PFSK-1 (cell line): ENCODE measurements around the gene TCF7L1.

Source experiments
- FOXP2 ChIP-seq: optimal IDR thresholded peaks from 2 replicates; pipeline ENCODE3; 2011; ENCODE audit warnings: borderline replicate concordance, control low read depth, inconsistent platforms; ENCODE audit not compliant: insufficient read depth; ENCODE audit errors: extremely low read length, extremely low read depth
- POLR2AphosphoS5 ChIP-seq: IDR thresholded peaks from 2 replicates; pipeline ENCODE4 v1.6.1; 2012; ENCODE audit warnings: low read depth, mild to moderate bottlenecking, control low read depth, low read length, moderate library complexity
- REST ChIP-seq, 2 experiments: IDR thresholded peaks; 2 replicates each; pipeline versions ENCODE4 v1.6.1 to v1.8.0; 2011 to 2012; ENCODE audit warnings: low read depth in 2 of 2, low read length in 2 of 2, control low read depth in 1 of 2, inconsistent platforms in 1 of 2, mild to moderate bottlenecking in 1 of 2, moderate library complexity in 1 of 2; ENCODE audit not compliant: insufficient read depth in 1 of 2
- SIN3A ChIP-seq: IDR thresholded peaks from 2 replicates; pipeline ENCODE4 v1.6.1; 2012; ENCODE audit warnings: mild to moderate bottlenecking, low read length, moderate library complexity, borderline replicate concordance; ENCODE audit not compliant: insufficient read depth
- TAF1 ChIP-seq: IDR thresholded peaks from 2 replicates; pipeline ENCODE4 v1.6.1; 2012; ENCODE audit warnings: low read length, control low read depth, borderline replicate concordance; ENCODE audit not compliant: insufficient read depth

TCF7L1 gene

GRCh38 chr2:85148190-85148589, 15.0 kb downstream of the TCF7L1 start:
- no peak for TF ChIP-seq REST (IDR thresholded peaks at IDR 0.05; ENCODE audit: insufficient read depth in 1 of 2, low read depth in 2 of 2, low read length in 2 of 2)
- TF ChIP-seq TAF1: no peak
- no peak for TF ChIP-seq POLR2AphosphoS5
- TF ChIP-seq SIN3A: no peak
- no peak for TF ChIP-seq FOXP2

GRCh38 chr2:85151026-85151425, 17.8 kb downstream of the TCF7L1 start:
- TF ChIP-seq POLR2AphosphoS5: no peak
- no peak for TF ChIP-seq SIN3A
- TF ChIP-seq REST (IDR thresholded peaks at IDR 0.05; ENCODE audit: insufficient read depth in 1 of 2, low read depth in 2 of 2, low read length in 2 of 2): no peak
- no peak for TF ChIP-seq TAF1
- no peak for TF ChIP-seq FOXP2

GRCh38 chr2:85152895-85153294, 19.7 kb downstream of the TCF7L1 start:
- TF ChIP-seq POLR2AphosphoS5 (no peak), REST (IDR thresholded peaks at IDR 0.05; ENCODE audit: insufficient read depth in 1 of 2, low read depth in 2 of 2, low read length in 2 of 2) (no peak)

DNA sequence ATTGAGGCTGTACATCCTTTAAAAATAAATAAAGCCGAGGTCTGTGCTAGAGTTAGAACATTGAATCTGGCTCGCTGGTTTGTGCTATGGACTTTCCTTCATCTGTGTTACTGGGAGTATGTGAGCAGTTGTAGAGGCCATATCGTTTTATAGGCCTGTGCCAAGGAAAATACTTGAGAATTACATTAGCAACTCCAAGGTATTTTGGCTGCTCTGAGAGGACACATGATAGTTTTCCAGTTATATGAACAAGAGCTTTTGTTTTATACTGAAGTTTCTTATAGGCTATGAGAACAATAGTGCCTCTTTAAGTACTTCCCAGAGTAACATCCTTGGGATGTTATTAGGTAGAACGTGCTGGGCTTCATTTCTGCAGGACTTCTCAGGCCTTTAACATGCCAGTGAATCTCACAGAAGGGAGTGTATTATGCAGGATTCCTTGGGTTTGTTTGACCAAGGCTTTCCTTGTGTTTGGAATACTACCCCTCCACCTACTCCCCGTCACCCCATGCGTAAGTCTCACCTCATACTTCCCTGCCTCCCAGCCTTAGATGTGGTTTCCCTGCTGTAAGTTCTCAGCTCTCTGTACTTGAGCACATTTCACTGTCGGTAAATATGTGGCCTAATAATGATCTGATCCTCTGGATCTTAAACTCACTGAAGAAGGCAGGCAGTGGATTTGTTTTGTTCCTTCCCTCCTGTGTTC, 21.0 kb downstream of the TCF7L1 start:
- no peak for TF ChIP-seq SIN3A
- TF ChIP-seq POLR2AphosphoS5: no peak
- no peak for TF ChIP-seq REST (IDR thresholded peaks at IDR 0.05; ENCODE audit: insufficient read depth in 1 of 2, low read depth in 2 of 2, low read length in 2 of 2)
- TF ChIP-seq FOXP2: no peak
- TF ChIP-seq TAF1: no peak

DNA sequence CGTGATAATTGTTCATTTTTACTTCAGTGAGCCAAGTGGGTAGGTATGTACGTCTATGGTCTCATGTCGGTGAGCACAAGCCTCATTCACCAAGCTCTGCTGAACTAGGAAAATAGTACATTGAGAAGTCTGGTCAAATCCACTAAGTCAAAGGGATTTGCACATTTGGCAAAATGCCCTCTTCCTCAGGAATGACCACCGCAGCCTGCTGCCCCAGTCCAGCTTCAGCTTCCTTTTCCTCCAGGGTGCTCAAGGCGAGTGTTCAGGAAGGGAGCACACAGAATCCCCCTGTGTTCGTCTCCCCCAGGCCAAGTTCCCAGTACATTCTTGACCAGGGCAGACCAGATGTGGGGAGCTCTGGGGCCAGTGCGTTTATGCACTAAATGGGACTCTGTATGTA, 23.0 kb downstream of the TCF7L1 start:
- TF ChIP-seq POLR2AphosphoS5 (no peak), TAF1 (no peak), REST (IDR thresholded peaks at IDR 0.05; ENCODE audit: insufficient read depth in 1 of 2, low read depth in 2 of 2, low read length in 2 of 2) (no peak), FOXP2 (no peak), SIN3A (no peak)
